H9 (cell line): ENCODE measurements around the gene KIRREL3. TPM values are rescaled to one million over a fixed set of nuclear protein-coding genes. Genes with fewer than 3 reads are reported as not detected.

Experiments
- DNase-seq: peaks from one replicate; pipeline ENCODE4 v3.0.0-alpha.2; 2017
- H2AFZ ChIP-seq: one replicate; pipeline ENCODE4 v1.6.1; 2013; ENCODE audit warnings: mild to moderate bottlenecking, low read length, control low read depth, moderate library complexity
- H2AK5ac ChIP-seq: 2 replicates; pipeline ENCODE4 v1.6.1; 2013; ENCODE audit warnings: low read length, control low read depth, mixed read lengths; ENCODE audit not compliant: insufficient read length
- H2BK120ac ChIP-seq: one replicate; pipeline ENCODE4 v1.6.1; 2013; ENCODE audit warnings: low read depth, mild to moderate bottlenecking, low read length, control low read depth, inconsistent platforms; ENCODE audit not compliant: poor library complexity, severe bottlenecking
- H2BK12ac ChIP-seq: 2 replicates; pipeline ENCODE4 v1.6.1; 2013; ENCODE audit warnings: low read length, control low read depth, mixed read lengths, low read depth; ENCODE audit not compliant: insufficient read length
- H2BK15ac ChIP-seq: 2 replicates; pipeline ENCODE4 v1.6.1; 2013; ENCODE audit warnings: low read depth, low read length, control low read depth
- H2BK20ac ChIP-seq: one replicate; pipeline ENCODE4 v1.6.1; 2013; ENCODE audit warnings: low read depth, mild to moderate bottlenecking, low read length, control low read depth, inconsistent platforms; ENCODE audit not compliant: poor library complexity, severe bottlenecking
- H2BK5ac ChIP-seq: 2 replicates; pipeline ENCODE4 v1.6.1; 2013; ENCODE audit warnings: low read length, control low read depth, mixed read lengths; ENCODE audit not compliant: insufficient read length
- H3K14ac ChIP-seq: 2 replicates; pipeline ENCODE4 v1.6.1; 2013; ENCODE audit warnings: low read length, control low read depth; ENCODE audit not compliant: insufficient read depth
- H3K18ac ChIP-seq: 2 replicates; pipeline ENCODE4 v1.6.1; 2013; ENCODE audit warnings: low read depth, mild to moderate bottlenecking, mixed read lengths, low read length, control low read depth; ENCODE audit not compliant: insufficient read length
- H3K23ac ChIP-seq: 2 replicates; pipeline ENCODE4 v1.6.1; 2013; ENCODE audit warnings: low read length, control low read depth, mixed read lengths, low read depth; ENCODE audit not compliant: insufficient read length
- H3K23me2 ChIP-seq: 2 replicates; pipeline ENCODE4 v1.6.1; 2013; ENCODE audit warnings: low read depth, mild to moderate bottlenecking, mixed read lengths, low read length, control low read depth; ENCODE audit not compliant: insufficient read length, poor library complexity, severe bottlenecking
- H3K27ac ChIP-seq: 2 replicates; pipeline ENCODE4 v1.5.1; 2013; ENCODE audit warnings: low read length, control low read depth, mixed read lengths, low read depth; ENCODE audit not compliant: insufficient read length
- H3K27me3 ChIP-seq: 2 replicates; pipeline ENCODE4 v1.6.1; 2013; ENCODE audit warnings: low read length, control low read depth, inconsistent platforms; ENCODE audit not compliant: insufficient read depth
- H3K4ac ChIP-seq: 2 replicates; pipeline ENCODE4 v1.6.1; 2013; ENCODE audit warnings: low read depth, mild to moderate bottlenecking, control low read depth, inconsistent platforms, low read length, moderate library complexity
- H3K4me1 ChIP-seq: 2 replicates; pipeline ENCODE4 v1.6.1; 2013; ENCODE audit warnings: low read length, control low read depth, inconsistent platforms; ENCODE audit not compliant: insufficient read depth
- H3K4me2 ChIP-seq: 2 replicates; pipeline ENCODE4 v1.6.1; 2013; ENCODE audit warnings: low read length, control low read depth, mixed read lengths; ENCODE audit not compliant: insufficient read length, insufficient read depth
- H3K56ac ChIP-seq: 2 replicates; pipeline ENCODE4 v1.6.1; 2013; ENCODE audit warnings: low read depth, mild to moderate bottlenecking, mixed read lengths, low read length, control low read depth; ENCODE audit not compliant: insufficient read length
- H3K79me1 ChIP-seq: 2 replicates; pipeline ENCODE4 v1.6.1; 2013; ENCODE audit warnings: low read depth, mild to moderate bottlenecking, moderate library complexity, low read length, control low read depth, inconsistent platforms; ENCODE audit not compliant: insufficient read depth, poor library complexity, severe bottlenecking
- H3K79me2 ChIP-seq: 2 replicates; pipeline ENCODE4 v1.6.1; 2013; ENCODE audit warnings: low read length, control low read depth, inconsistent platforms; ENCODE audit not compliant: insufficient read depth
- H3K9ac ChIP-seq: 2 replicates; pipeline ENCODE4 v1.6.1; 2013; ENCODE audit warnings: low read length, control low read depth, mixed read lengths; ENCODE audit not compliant: insufficient read length; ENCODE audit errors: extremely low read depth
- H3K9me3 ChIP-seq: one replicate; pipeline ENCODE4 v1.6.1; 2013; ENCODE audit warnings: low read depth, low read length, inconsistent platforms; ENCODE audit not compliant: control insufficient read depth
- H3T11ph ChIP-seq: one replicate; pipeline ENCODE4 v1.6.1; 2013; ENCODE audit warnings: mild to moderate bottlenecking, low read length, control low read depth, inconsistent platforms
- H4K20me1 ChIP-seq: one replicate; pipeline ENCODE4 v1.6.1; 2013; ENCODE audit not compliant: control insufficient read depth, insufficient read length, insufficient read depth
- H4K5ac ChIP-seq: 2 replicates; pipeline ENCODE4 v1.6.1; 2013; ENCODE audit warnings: low read depth, mild to moderate bottlenecking, mixed read lengths, low read length, control low read depth; ENCODE audit not compliant: insufficient read length
- H4K8ac ChIP-seq: replicated peaks from 2 replicates; pipeline ENCODE4 v1.6.1; 2013; ENCODE audit warnings: low read length, control low read depth, mixed read lengths, low read depth; ENCODE audit not compliant: insufficient read length
- H4K91ac ChIP-seq: 2 replicates; pipeline ENCODE4 v1.6.1; 2013; ENCODE audit warnings: low read depth, mild to moderate bottlenecking, moderate library complexity, mixed read lengths, low read length, control low read depth; ENCODE audit not compliant: insufficient read length
- H3K27ac Mint-ChIP-seq, 3 experiments: 2 replicates in 2 of 3; 3 replicates in 1 of 3; pipeline ENCODE4 v1.8.0; 2020 to 2021; ENCODE audit warnings: mixed read lengths in 3 of 3, mild to moderate bottlenecking in 1 of 3, moderate library complexity in 1 of 3
- H3K27me3 Mint-ChIP-seq: 2 replicates; pipeline ENCODE4 v1.8.0; 2021; ENCODE audit warnings: low read depth, mild to moderate bottlenecking, moderate library complexity, mixed read lengths
- H3K36me3 Mint-ChIP-seq, 3 experiments: 2 replicates in 2 of 3; 3 replicates in 1 of 3; pipeline ENCODE4 v1.8.0; 2020 to 2021; ENCODE audit warnings: low read depth in 3 of 3, mixed read lengths in 3 of 3; ENCODE audit not compliant: insufficient read depth in 1 of 3
- H3K4me1 Mint-ChIP-seq, 2 experiments: 2 replicates each; pipeline ENCODE4 v1.8.0; 2020; ENCODE audit warnings: mixed read lengths in 2 of 2
- H3K4me3 Mint-ChIP-seq, 2 experiments: 2 replicates in 1 of 2; 3 replicates in 1 of 2; pipeline ENCODE4 v1.8.0; 2020 to 2021; ENCODE audit warnings: mild to moderate bottlenecking in 2 of 2, mixed read lengths in 2 of 2, moderate library complexity in 1 of 2
- H3K9me3 Mint-ChIP-seq, 2 experiments: 2 replicates in 1 of 2; 3 replicates in 1 of 2; pipeline ENCODE4 v1.8.0; 2020; ENCODE audit warnings: mild to moderate bottlenecking in 2 of 2, mixed read lengths in 2 of 2, moderate library complexity in 1 of 2
- WGBS: extraction: QIAGEN DNeasy Blood & Tissue Kit; methylation state at CpG from one replicate; pipeline ENCODE4 v1.1.7; 2013; ENCODE audit warnings: missing lambda C conversion rate, low lambda C conversion rate, mixed read lengths; ENCODE audit not compliant: insufficient read length; ENCODE audit errors: extremely low coverage; 5-methylcytosine and 5-hydroxymethylcytosine counted together
- total RNA-seq: library from RNA; stranded (reverse); gene quantifications from 2 replicates; pipeline ENCODE4 v1.2.1, GENCODE V29; 2021
- TF ChIP-seq, protein P1 (sequence below): fragments of 200-600 bp; sonication (generic); conservative IDR thresholded peaks from 3 replicates; pipeline ENCODE4 v1.8.0; 2021; ENCODE audit warnings: antibody characterized with exemption, mild to moderate bottlenecking

The KIRREL3 gene
- total RNA-seq, 1 experiment from 2014 or later = 0.17 TPM

DNA sequence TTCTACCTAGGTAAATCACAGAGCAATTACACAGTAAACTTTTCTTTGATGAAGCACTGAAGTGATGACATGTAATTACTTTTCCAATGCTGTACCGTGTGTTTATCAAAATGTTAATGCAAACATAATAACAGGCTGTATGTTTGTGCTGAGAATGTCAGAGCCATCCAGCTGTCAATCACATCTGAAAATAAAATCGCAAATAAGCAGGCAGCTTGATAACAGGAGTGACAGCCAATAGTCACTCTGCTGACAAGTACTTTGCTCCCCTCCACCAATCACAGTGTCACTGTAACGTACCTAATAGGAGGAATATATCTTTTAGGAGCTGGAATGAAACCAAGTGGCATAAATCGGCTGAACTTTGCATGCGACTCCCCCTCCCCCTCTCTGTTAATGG, 119.7 kb downstream of the KIRREL3 start:
- no peaks in the 10 kb centered on the region for H3K9me3 Mint-ChIP-seq
- Histone ChIP-seq H2BK12ac (no peak overlapping the region), H2AK5ac (no peak overlapping the region), H3K23ac (no peak overlapping the region), H3K9me3 (no peaks in the 10 kb centered on the region), H4K91ac (no peak overlapping the region), H3K23me2 (no peaks in the 10 kb centered on the region), H3K27ac (no peak overlapping the region), H2BK15ac (no peak overlapping the region), H4K20me1 (no peaks in the 10 kb centered on the region), H2BK5ac (no peak overlapping the region), H4K5ac (no peak overlapping the region), H2AFZ (no peak overlapping the region), H2BK20ac (no peak overlapping the region), H3K4me2 (no peak overlapping the region), H3K18ac (no peak overlapping the region), H3K9ac (no peak overlapping the region), H3T11ph (no peak overlapping the region), H3K56ac (no peak overlapping the region), H3K4ac (no peak overlapping the region), H3K79me1 (no peaks in the 10 kb centered on the region), H2BK120ac (no peak overlapping the region), H3K27me3 (no peaks in the 10 kb centered on the region), H4K8ac (no peak overlapping the region), H3K79me2 (no peaks in the 10 kb centered on the region), H3K14ac (no peak overlapping the region), H3K4me1 (no peaks in the 10 kb centered on the region)
- no peak for DNase-seq
- H3K36me3 Mint-ChIP-seq = no peaks in the 10 kb centered on the region
- no peaks in the 10 kb centered on the region for H3K4me1 Mint-ChIP-seq
- TF ChIP-seq, protein P1, sequence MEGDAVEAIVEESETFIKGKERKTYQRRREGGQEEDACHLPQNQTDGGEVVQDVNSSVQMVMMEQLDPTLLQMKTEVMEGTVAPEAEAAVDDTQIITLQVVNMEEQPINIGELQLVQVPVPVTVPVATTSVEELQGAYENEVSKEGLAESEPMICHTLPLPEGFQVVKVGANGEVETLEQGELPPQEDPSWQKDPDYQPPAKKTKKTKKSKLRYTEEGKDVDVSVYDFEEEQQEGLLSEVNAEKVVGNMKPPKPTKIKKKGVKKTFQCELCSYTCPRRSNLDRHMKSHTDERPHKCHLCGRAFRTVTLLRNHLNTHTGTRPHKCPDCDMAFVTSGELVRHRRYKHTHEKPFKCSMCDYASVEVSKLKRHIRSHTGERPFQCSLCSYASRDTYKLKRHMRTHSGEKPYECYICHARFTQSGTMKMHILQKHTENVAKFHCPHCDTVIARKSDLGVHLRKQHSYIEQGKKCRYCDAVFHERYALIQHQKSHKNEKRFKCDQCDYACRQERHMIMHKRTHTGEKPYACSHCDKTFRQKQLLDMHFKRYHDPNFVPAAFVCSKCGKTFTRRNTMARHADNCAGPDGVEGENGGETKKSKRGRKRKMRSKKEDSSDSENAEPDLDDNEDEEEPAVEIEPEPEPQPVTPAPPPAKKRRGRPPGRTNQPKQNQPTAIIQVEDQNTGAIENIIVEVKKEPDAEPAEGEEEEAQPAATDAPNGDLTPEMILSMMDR = no peak
- no peaks in the 10 kb centered on the region for H3K27me3 Mint-ChIP-seq
- H3K4me3 Mint-ChIP-seq = no peak overlapping the region
- no CpG with 5 or more reads among the region's 5 CpGs for WGBS
- no peak overlapping the region for H3K27ac Mint-ChIP-seq
